ENCODE results near the gene EHBP1. TPM values are rescaled to one million over a fixed set of nuclear protein-coding genes. Genes with fewer than 3 reads are reported as not detected.

The EHBP1 gene
- total and polyA plus RNA-seq, 7 experiments from 2014 or later: 12.3 to 31.5 (median 27.7) TPM

DNA sequence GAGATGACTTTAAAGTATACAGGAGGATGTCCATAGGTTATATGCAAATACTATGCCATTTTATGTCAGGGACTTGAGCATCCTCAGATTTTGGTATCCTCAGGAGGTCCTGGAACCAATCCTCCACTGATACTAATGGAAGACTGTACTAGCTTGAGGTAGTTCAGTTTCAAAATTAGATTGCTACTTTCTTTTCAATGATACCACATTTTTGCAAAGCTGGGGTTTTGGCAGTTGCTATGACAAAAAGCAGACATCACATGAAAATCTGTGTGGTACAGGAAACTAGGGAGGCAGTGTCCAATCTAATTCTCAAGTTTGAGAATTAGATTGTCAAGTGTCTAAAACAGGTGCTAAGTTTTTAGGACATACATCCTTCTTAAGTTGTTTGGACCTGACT lies 14.2 kb downstream of the EHBP1 start:
- Histone ChIP-seq H3K36me3 (ENCODE audit: control insufficient read depth in 2 of 3, insufficient read depth in 3 of 3, low read length in 3 of 3) (peaks cover 0 to 5% (median 3%) of the 10 kb centered on the region in 3 experiments), H3K27ac (ENCODE audit: low read depth, low read length) (no peak overlapping the region), H3K27me3 (ENCODE audit: control insufficient read depth in 2 of 2, insufficient read depth in 2 of 2, low read length in 2 of 2) (no peaks in the 10 kb centered on the region), H3K4me3 (ENCODE audit: low read length) (no peak overlapping the region), H3K4me1 (ENCODE audit: control insufficient read depth in 2 of 2, insufficient read depth in 2 of 2, low read length in 2 of 2) (no peaks in the 10 kb centered on the region), H3K9me3 (ENCODE audit: control insufficient read depth in 2 of 3, low read length in 3 of 3) (no peaks in the 10 kb centered on the region)
- ATAC-seq: no peak
- H3K4me1 Mint-ChIP-seq: peaks cover 3 to 38% (median 21%) of the 10 kb centered on the region in 7 donors
- DNase-seq: no peak
- intact Hi-C loops (cut with micrococcal nuclease): no loop called here
- H3K36me3 Mint-ChIP-seq: peaks cover 10 to 71% (median 60%) of the 10 kb centered on the region in 5 donors
- H3K4me3 Mint-ChIP-seq: no peak overlapping the region
- H3K9me3 Mint-ChIP-seq: peaks cover 7 to 29% (median 17%) of the 10 kb centered on the region in 11 donors
- CTCF ChIA-PET: no interaction called here
- H3K27me3 Mint-ChIP-seq: no peaks in the 10 kb centered on the region
- POLR2A ChIA-PET: no interaction called here
- no peak overlapping the region for H3K27ac Mint-ChIP-seq

DNA sequence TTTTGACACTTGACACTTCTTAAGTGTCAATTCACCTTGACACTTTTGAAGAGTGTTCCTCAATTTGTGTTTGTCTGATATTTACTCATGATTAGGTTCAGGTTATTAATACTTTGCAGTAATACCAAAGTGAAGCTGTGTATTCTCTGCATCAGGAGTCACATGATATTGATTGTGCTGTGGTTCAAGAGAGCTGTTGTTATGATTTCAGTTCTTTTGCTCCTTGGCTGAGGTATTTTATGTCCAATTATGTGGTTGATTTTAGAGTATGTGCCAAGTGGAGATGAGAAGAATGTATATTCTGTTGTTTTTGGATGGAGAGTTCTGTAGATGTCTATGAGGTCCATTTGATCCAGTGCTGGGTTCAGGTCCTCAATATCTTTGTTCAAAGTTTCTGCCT lies 17.2 kb downstream of the EHBP1 start:
- POLR2A ChIA-PET: no interaction called here
- no peaks in the 10 kb centered on the region for H3K27me3 ChIP-seq (ENCODE audit: control insufficient read depth in 2 of 2, insufficient read depth in 2 of 2, low read length in 2 of 2)
- H3K4me3 ChIP-seq (ENCODE audit: low read length): no peak overlapping the region
- Mint-ChIP-seq H3K27ac (no peak overlapping the region), H3K4me1 (peaks cover 7 to 46% (median 40%) of the 10 kb centered on the region in 7 donors), H3K9me3 (peaks cover 7 to 29% (median 17%) of the 10 kb centered on the region in 11 donors), H3K4me3 (peak overlapping the region in 1 of 10 donors; percentile 5), H3K36me3 (peaks cover 10 to 61% (median 46%) of the 10 kb centered on the region in 5 donors), H3K27me3 (no peaks in the 10 kb centered on the region)
- no peak for ATAC-seq
- no peak overlapping the region for H3K27ac ChIP-seq (ENCODE audit: low read depth, low read length)
- CTCF ChIA-PET: interaction anchor here (0.6 kb wide), 1 partner anchor 35 kb away, joined by 4 read pairs; no protein-coding TSS in a partner anchor
- H3K36me3 ChIP-seq (ENCODE audit: control insufficient read depth in 2 of 3, insufficient read depth in 3 of 3, low read length in 3 of 3): peaks cover 0 to 5% (median 0%) of the 10 kb centered on the region in 3 experiments
- no peaks in the 10 kb centered on the region for H3K4me1 ChIP-seq (ENCODE audit: control insufficient read depth in 2 of 2, insufficient read depth in 2 of 2, low read length in 2 of 2)
- no peaks in the 10 kb centered on the region for H3K9me3 ChIP-seq (ENCODE audit: control insufficient read depth in 2 of 3, low read length in 3 of 3)
- intact Hi-C loops (cut with micrococcal nuclease): no loop called here
- DNase-seq: no peak

DNA sequence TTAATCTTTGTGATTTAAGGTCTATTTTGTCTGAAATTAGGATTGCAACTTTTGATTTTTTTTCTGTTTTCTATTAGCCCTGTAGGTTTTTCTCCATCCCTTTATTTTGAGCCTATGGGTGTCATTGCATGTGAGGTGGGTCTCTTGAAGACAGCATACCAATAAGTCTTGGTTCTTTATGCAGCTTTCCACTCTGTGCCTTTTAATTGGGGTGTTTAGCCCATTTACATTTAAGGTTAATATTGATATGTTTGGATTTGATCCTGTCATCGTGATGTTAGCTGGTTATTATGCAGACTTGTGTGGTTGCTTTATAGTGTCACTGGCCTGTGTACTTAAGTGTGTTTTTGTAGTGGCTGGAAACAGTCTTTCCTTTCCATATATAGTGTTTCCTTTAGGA lies 17.7 kb downstream of the EHBP1 start:
- Mint-ChIP-seq H3K27ac (no peak overlapping the region), H3K4me1 (peaks cover 7 to 46% (median 42%) of the 10 kb centered on the region in 7 donors), H3K36me3 (peaks cover 10 to 61% (median 44%) of the 10 kb centered on the region in 5 donors), H3K9me3 (peaks cover 7 to 29% (median 17%) of the 10 kb centered on the region in 11 donors), H3K4me3 (peak overlapping the region in 1 of 10 donors; percentile 1), H3K27me3 (no peaks in the 10 kb centered on the region)
- Histone ChIP-seq H3K36me3 (ENCODE audit: control insufficient read depth in 2 of 3, insufficient read depth in 3 of 3, low read length in 3 of 3) (peaks cover 0 to 5% (median 0%) of the 10 kb centered on the region in 3 experiments), H3K27me3 (ENCODE audit: control insufficient read depth in 2 of 2, insufficient read depth in 2 of 2, low read length in 2 of 2) (no peaks in the 10 kb centered on the region), H3K9me3 (ENCODE audit: control insufficient read depth in 2 of 3, low read length in 3 of 3) (no peaks in the 10 kb centered on the region), H3K4me3 (ENCODE audit: low read length) (no peak overlapping the region), H3K27ac (ENCODE audit: low read depth, low read length) (no peak overlapping the region), H3K4me1 (ENCODE audit: control insufficient read depth in 2 of 2, insufficient read depth in 2 of 2, low read length in 2 of 2) (no peaks in the 10 kb centered on the region)
- CTCF ChIA-PET: interaction anchor here (0.6 kb wide), 1 partner anchor 35 kb away, joined by 4 read pairs; no protein-coding TSS in a partner anchor
- POLR2A ChIA-PET: no interaction called here
- DNase-seq (no peak), ATAC-seq (no peak)
- intact Hi-C loops (cut with micrococcal nuclease): no loop called here

DNA sequence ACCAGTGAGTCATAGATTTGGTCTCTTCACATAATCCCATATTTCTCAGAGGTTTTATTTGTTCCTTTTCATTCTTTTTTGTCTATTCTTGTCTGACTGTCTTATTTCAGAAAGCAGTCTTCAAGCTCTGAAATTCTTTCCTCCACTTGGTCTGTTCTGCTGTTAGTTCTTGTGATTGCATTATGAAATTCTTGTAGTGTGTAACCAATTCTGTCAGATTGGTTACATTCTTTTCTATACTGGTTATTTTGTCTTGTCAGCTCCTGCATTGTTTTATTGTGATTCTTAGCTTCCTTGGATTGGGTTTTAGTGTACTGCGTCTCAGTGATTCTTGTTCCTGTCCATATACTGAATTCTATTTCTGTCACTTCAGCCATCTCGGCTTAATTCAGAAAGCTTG lies 18.6 kb downstream of the EHBP1 start:
- intact Hi-C loops (cut with micrococcal nuclease): no loop called here

DNA sequence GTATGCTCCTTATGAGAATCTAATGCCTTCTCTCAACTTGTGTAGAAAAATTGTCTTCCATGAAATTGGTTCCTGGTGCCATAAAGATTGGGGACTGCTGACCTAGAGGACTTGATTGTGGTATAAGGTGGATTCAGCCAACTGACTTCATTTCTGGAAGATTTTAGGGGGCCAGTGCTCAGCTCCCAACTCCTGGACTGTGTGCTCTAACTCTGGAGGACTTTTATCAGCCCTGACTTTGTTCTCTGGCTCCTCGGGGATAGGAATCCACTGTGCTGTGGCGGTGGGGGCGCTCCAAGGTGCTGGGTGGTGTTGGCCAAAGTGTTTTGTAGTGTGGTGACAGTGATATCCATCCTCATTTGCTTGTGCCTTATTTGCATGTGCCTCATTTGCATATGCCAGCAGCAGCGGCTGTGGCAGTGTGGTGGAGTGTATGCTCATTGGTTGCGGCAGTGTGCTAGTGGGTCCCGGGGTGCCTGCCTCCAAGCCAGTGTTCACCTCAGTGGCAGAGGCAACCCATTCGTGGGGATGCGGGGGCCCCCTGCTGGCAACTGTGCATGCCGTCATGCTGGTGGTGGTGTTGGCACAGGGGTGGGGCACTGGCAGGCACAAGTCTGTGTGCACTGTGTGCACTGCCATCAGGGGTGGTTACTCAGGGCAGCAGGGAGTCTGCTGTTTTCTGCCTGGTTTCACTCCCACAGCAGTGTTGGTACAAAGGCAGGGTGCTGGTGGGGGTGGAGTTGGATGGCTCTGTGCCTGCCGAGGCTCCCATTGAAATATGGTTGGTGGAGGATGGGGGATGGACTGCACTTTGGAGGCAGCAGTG lies 19.6 kb downstream of the EHBP1 start:
- ChIA-PET CTCF (no interaction called here), POLR2A (no interaction called here)
- peaks cover 0 to 5% (median 0%) of the 10 kb centered on the region in 3 experiments for H3K36me3 ChIP-seq (ENCODE audit: control insufficient read depth in 2 of 3, insufficient read depth in 3 of 3, low read length in 3 of 3)
- Mint-ChIP-seq H3K9me3 (peaks cover 7 to 30% (median 17%) of the 10 kb centered on the region in 11 donors), H3K27me3 (no peaks in the 10 kb centered on the region), H3K4me3 (peak overlapping the region in 1 of 10 donors; percentile 17), H3K27ac (peak overlapping the region in 1 of 9 donors; percentile 2), H3K4me1 (peaks cover 7 to 43% (median 39%) of the 10 kb centered on the region in 7 donors), H3K36me3 (peaks cover 10 to 58% (median 40%) of the 10 kb centered on the region in 5 donors)
- no peak overlapping the region for H3K4me3 ChIP-seq (ENCODE audit: low read length)
- H3K4me1 ChIP-seq (ENCODE audit: control insufficient read depth in 2 of 2, insufficient read depth in 2 of 2, low read length in 2 of 2): no peaks in the 10 kb centered on the region
- DNase-seq (no peak), ATAC-seq (peak; percentile 49)
- H3K27me3 ChIP-seq (ENCODE audit: control insufficient read depth in 2 of 2, insufficient read depth in 2 of 2, low read length in 2 of 2): no peaks in the 10 kb centered on the region
- H3K9me3 ChIP-seq (ENCODE audit: control insufficient read depth in 2 of 3, low read length in 3 of 3): no peaks in the 10 kb centered on the region
- no peak overlapping the region for H3K27ac ChIP-seq (ENCODE audit: low read depth, low read length)
- intact Hi-C loops (cut with micrococcal nuclease): no loop called here

More for the DNA sequence above, 18.6 kb downstream of the EHBP1 start:
- Mint-ChIP-seq H3K27ac (no peak overlapping the region), H3K9me3 (peaks cover 7 to 29% (median 17%) of the 10 kb centered on the region in 11 donors), H3K36me3 (peaks cover 10 to 57% (median 43%) of the 10 kb centered on the region in 5 donors), H3K4me3 (peak overlapping the region in 1 of 10 donors; percentile 1), H3K27me3 (no peaks in the 10 kb centered on the region), H3K4me1 (peaks cover 7 to 46% (median 42%) of the 10 kb centered on the region in 7 donors)
- DNase-seq (no peak), ATAC-seq (no peak)
- no peaks in the 10 kb centered on the region for H3K9me3 ChIP-seq (ENCODE audit: control insufficient read depth in 2 of 3, low read length in 3 of 3)
- no peaks in the 10 kb centered on the region for H3K4me1 ChIP-seq (ENCODE audit: control insufficient read depth in 2 of 2, insufficient read depth in 2 of 2, low read length in 2 of 2)
- POLR2A ChIA-PET: no interaction called here
- H3K27ac ChIP-seq (ENCODE audit: low read depth, low read length): no peak overlapping the region
- peaks cover 0 to 5% (median 0%) of the 10 kb centered on the region in 3 experiments for H3K36me3 ChIP-seq (ENCODE audit: control insufficient read depth in 2 of 3, insufficient read depth in 3 of 3, low read length in 3 of 3)
- no peaks in the 10 kb centered on the region for H3K27me3 ChIP-seq (ENCODE audit: control insufficient read depth in 2 of 2, insufficient read depth in 2 of 2, low read length in 2 of 2)
- CTCF ChIA-PET: interaction anchor here (0.7 kb wide), 1 partner anchor 49 kb away, joined by 3 read pairs; no protein-coding TSS in a partner anchor
- H3K4me3 ChIP-seq (ENCODE audit: low read length): no peak overlapping the region

DNA sequence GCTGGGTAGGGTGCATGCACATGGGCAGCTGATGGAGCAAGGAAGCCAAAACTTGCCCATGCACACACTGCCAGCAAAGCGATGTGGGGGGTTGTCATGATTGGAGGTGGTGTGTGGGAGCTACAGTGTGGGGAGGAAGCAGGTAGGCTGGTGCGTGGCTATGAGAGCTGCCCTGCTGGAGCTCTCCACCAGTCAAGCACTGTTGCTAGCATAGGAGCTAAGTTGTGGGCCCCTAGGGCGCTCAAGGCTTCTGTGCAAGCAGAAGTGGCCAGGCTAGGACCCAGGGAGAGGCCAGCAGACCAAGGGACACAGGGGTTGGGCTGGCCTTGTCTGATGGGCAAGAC lies 20.2 kb downstream of the EHBP1 start:
- intact Hi-C loops (cut with micrococcal nuclease): no loop called here
- Histone ChIP-seq H3K9me3 (ENCODE audit: control insufficient read depth in 2 of 3, low read length in 3 of 3) (peaks cover 0 to 2% (median 0%) of the 10 kb centered on the region in 3 experiments), H3K4me3 (ENCODE audit: low read length) (no peak overlapping the region), H3K27me3 (ENCODE audit: control insufficient read depth in 2 of 2, insufficient read depth in 2 of 2, low read length in 2 of 2) (no peaks in the 10 kb centered on the region), H3K4me1 (ENCODE audit: control insufficient read depth in 2 of 2, insufficient read depth in 2 of 2, low read length in 2 of 2) (no peaks in the 10 kb centered on the region), H3K27ac (ENCODE audit: low read depth, low read length) (no peak overlapping the region), H3K36me3 (ENCODE audit: control insufficient read depth in 2 of 3, insufficient read depth in 3 of 3, low read length in 3 of 3) (peaks cover 0 to 5% (median 0%) of the 10 kb centered on the region in 3 experiments)
- Mint-ChIP-seq H3K36me3 (peaks cover 13 to 62% (median 40%) of the 10 kb centered on the region in 5 donors), H3K27me3 (no peaks in the 10 kb centered on the region), H3K4me3 (no peak overlapping the region), H3K9me3 (peaks cover 11 to 36% (median 20%) of the 10 kb centered on the region in 11 donors), H3K4me1 (peaks cover 5 to 42% (median 38%) of the 10 kb centered on the region in 7 donors), H3K27ac (peak overlapping the region in 1 of 9 donors; percentile 2)
- ChIA-PET CTCF (no interaction called here), POLR2A (no interaction called here)
- no peak for DNase-seq
- peak; percentile 3 for ATAC-seq

All from naive thymus-derived CD4-positive, alpha-beta T cell (primary cell).